HEK293 (cell line): ENCODE measurements around the gene NPEPL1.

Experiments used
- CTCF ChIA-PET: fragments of 350-600 bp; formaldehyde crosslinking; extraction: SDS; loops from one replicate; lab custom pipeline; 2021; ENCODE audit warnings: antibody characterized with exemption; lab: Yijun Ruan, JAX
- POLR2A ChIA-PET: fragments of 300-600 bp; formaldehyde crosslinking; extraction: SDS; loops from one replicate; lab custom pipeline; 2020; ENCODE audit warnings: antibody characterized with exemption, inconsistent platforms; lab: Yijun Ruan, JAX
- H3K27ac ChIP-seq: fragments of 200-500 bp; sonication (Bioruptor generic); 2 replicates; pipeline ENCODE4 v1.5.1; 2014; ENCODE audit warnings: low read depth, low read length, control low read depth, inconsistent platforms; ENCODE audit errors: extremely low read depth
- H3K36me3 ChIP-seq, 2 experiments: fragments of 200-500 bp in 1 of 2; sonication (Bioruptor generic) in 1 of 2; 1 replicate in 1 of 2; 2 replicates in 1 of 2; pipeline ENCODE4 v1.5.1; 2014 to 2017; ENCODE audit warnings: inconsistent platforms in 2 of 2, low read length in 2 of 2; ENCODE audit not compliant: control insufficient read depth in 2 of 2, insufficient read depth in 1 of 2
- H3K4me1 ChIP-seq: fragments of 200-500 bp; sonication (Bioruptor generic); 2 replicates; pipeline ENCODE4 v1.5.1; 2014; ENCODE audit warnings: mild to moderate bottlenecking, low read length, inconsistent platforms; ENCODE audit not compliant: control insufficient read depth, insufficient read depth
- H3K4me3 ChIP-seq: 2 replicates; pipeline ENCODE4 v1.5.1; 2011; ENCODE audit warnings: low read depth, mild to moderate bottlenecking, control low read depth, low read length, moderate library complexity
- H3K9me3 ChIP-seq: fragments of 200-500 bp; sonication (Bioruptor generic); 2 replicates; pipeline ENCODE4 v1.5.1; 2014; ENCODE audit warnings: low read depth, low read length, inconsistent platforms; ENCODE audit not compliant: control insufficient read depth, insufficient read depth
- HOXC10 ChIP-seq: sonication (generic); formaldehyde crosslinking; IDR thresholded peaks from 2 replicates; pipeline ENCODE4 v1.8.1; 2023; ENCODE audit warnings: mild to moderate bottlenecking, missing genetic modification reagents
- KLF16 ChIP-seq: fragments of 450-650 bp; formaldehyde crosslinking; IDR thresholded peaks from 2 replicates; pipeline ENCODE4 v1.5.1; 2017; ENCODE audit warnings: missing biosample characterization, missing genetic modification characterization
- KLF9 ChIP-seq: fragments of 450-650 bp; formaldehyde crosslinking; IDR thresholded peaks from 2 replicates; pipeline ENCODE4 v1.5.1; 2016; ENCODE audit warnings: missing biosample characterization, missing genetic modification characterization, low read depth
- PRDM10 ChIP-seq: fragments of 450-650 bp; formaldehyde crosslinking; IDR thresholded peaks from 2 replicates; pipeline ENCODE4 v1.5.1; 2016; ENCODE audit warnings: missing biosample characterization, missing genetic modification characterization
- SCRT1 ChIP-seq: fragments of 450-650 bp; formaldehyde crosslinking; IDR thresholded peaks from 2 replicates; pipeline ENCODE4 v1.5.1; 2016; ENCODE audit warnings: missing biosample characterization, missing genetic modification characterization, borderline replicate concordance
- SCRT2 ChIP-seq: fragments of 450-650 bp; formaldehyde crosslinking; IDR thresholded peaks from 2 replicates; pipeline ENCODE4 v1.5.1; 2016; ENCODE audit warnings: missing biosample characterization, missing genetic modification characterization
- SP2 ChIP-seq: fragments of 450-650 bp; formaldehyde crosslinking; IDR thresholded peaks from 2 replicates; pipeline ENCODE4 v1.5.1; 2016; ENCODE audit warnings: missing biosample characterization, missing genetic modification characterization
- SP7 ChIP-seq: fragments of 450-650 bp; formaldehyde crosslinking; IDR thresholded peaks from 2 replicates; pipeline ENCODE4 v1.5.1; 2016; ENCODE audit warnings: missing biosample characterization, missing genetic modification characterization
- ZBTB17 ChIP-seq: fragments of 450-650 bp; formaldehyde crosslinking; IDR thresholded peaks from 2 replicates; pipeline ENCODE4 v1.5.1; 2016; ENCODE audit warnings: missing biosample characterization, missing genetic modification characterization
- ZFP37 ChIP-seq: fragments of 450-650 bp; formaldehyde crosslinking; IDR thresholded peaks from 2 replicates; pipeline ENCODE4 v1.5.1; 2016; ENCODE audit warnings: missing biosample characterization, missing genetic modification characterization
- ZNF138 ChIP-seq: fragments of 450-650 bp; formaldehyde crosslinking; IDR thresholded peaks from 2 replicates; pipeline ENCODE4 v1.5.1; 2016; ENCODE audit warnings: missing biosample characterization, missing genetic modification characterization, borderline replicate concordance
- ZNF2 ChIP-seq: fragments of 450-650 bp; formaldehyde crosslinking; IDR thresholded peaks from 2 replicates; pipeline ENCODE4 v1.5.1; 2016; ENCODE audit warnings: missing biosample characterization, missing genetic modification characterization
- ZNF266 ChIP-seq: fragments of 450-650 bp; formaldehyde crosslinking; IDR thresholded peaks from 2 replicates; pipeline ENCODE4 v1.5.1; 2016; ENCODE audit warnings: missing biosample characterization, missing genetic modification characterization, low read depth
- ZNF274 ChIP-seq, 2 experiments: fragments of 200-500 bp in 1 of 2; fragments of 450-650 bp in 1 of 2; sonication (Bioruptor generic) in 1 of 2; formaldehyde crosslinking in 1 of 2; IDR thresholded peaks; 2 replicates each; pipeline versions ENCODE4 v1.5.1 to v1.6.1; 2014 to 2016; ENCODE audit warnings: borderline replicate concordance in 1 of 2, inconsistent platforms in 1 of 2, low read length in 1 of 2, missing biosample characterization in 1 of 2, missing genetic modification characterization in 1 of 2
- ZNF37A ChIP-seq: fragments of 450-650 bp; IDR thresholded peaks from 2 replicates; pipeline ENCODE4 v1.5.1; 2018; ENCODE audit warnings: missing biosample characterization, missing genetic modification characterization
- ZNF426 ChIP-seq: fragments of 450-650 bp; formaldehyde crosslinking; IDR thresholded peaks from 2 replicates; pipeline ENCODE4 v1.5.1; 2017; ENCODE audit warnings: missing biosample characterization, missing genetic modification characterization, mild to moderate bottlenecking, inconsistent platforms, moderate library complexity
- ZNF48 ChIP-seq: fragments of 450-650 bp; formaldehyde crosslinking; IDR thresholded peaks from 2 replicates; pipeline ENCODE4 v1.5.1; 2016; ENCODE audit warnings: missing biosample characterization, missing genetic modification characterization
- ZNF830 ChIP-seq: fragments of 450-650 bp; IDR thresholded peaks from 2 replicates; pipeline ENCODE4 v1.5.0; 2018; ENCODE audit warnings: missing biosample characterization, missing genetic modification characterization, low read depth, mild to moderate bottlenecking, moderate library complexity
- ZNF837 ChIP-seq: fragments of 450-650 bp; formaldehyde crosslinking; IDR thresholded peaks from 2 replicates; pipeline ENCODE4 v1.5.1; 2016; ENCODE audit warnings: missing biosample characterization, missing genetic modification characterization
- ZNF843 ChIP-seq: fragments of 450-650 bp; formaldehyde crosslinking; IDR thresholded peaks from 2 replicates; pipeline ENCODE4 v1.5.1; 2016; ENCODE audit warnings: missing biosample characterization, missing genetic modification characterization
- ZSCAN23 ChIP-seq: fragments of 450-650 bp; formaldehyde crosslinking; IDR thresholded peaks from 2 replicates; pipeline ENCODE4 v1.5.1; 2016; ENCODE audit warnings: missing biosample characterization, missing genetic modification characterization
- TF ChIP-seq, protein P1 (sequence below): fragments of 450-650 bp; formaldehyde crosslinking; IDR thresholded peaks from 2 replicates; pipeline ENCODE4 v1.5.1; 2016; ENCODE audit warnings: missing biosample characterization, missing genetic modification characterization

The NPEPL1 gene

DNA sequence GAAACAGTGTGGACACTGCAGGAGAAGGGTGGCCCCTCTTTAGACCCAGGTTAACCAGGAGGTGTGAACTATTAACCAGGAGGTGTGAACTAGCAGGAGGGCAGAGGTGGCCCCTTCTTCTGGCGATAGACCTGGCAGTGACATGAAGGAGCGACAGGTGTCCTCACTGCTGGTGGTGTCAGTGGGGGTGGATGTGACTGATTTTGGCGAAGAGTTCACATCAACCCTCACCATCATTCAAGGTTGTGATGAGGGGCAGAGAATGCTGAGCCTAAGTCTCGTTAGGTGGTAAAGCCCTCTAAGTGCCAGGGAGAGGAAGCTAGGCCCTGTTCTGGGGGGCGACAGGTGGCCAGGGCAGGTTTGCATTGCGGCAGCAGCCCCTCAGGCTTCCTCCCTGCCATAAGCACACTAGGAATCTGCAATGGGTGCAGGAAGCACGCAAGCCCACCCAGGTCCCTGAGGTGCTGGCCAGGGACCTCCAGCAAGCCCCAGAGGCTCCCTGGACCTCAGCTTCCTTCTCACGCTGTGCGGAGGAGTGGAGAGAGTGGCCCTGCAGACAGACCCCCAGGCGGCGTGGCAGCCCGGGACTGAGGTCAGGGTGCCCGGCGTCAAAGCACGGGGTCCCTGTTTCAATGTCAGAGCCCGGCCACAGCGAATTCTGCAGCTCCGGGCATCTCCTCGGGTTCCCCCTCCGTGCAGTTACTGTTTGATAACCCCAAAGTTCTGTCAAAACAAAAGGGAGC is 13.7 kb downstream of the NPEPL1 start:
- H3K36me3 ChIP-seq = peaks cover 0 to 34% of the 10 kb centered on the region in 2 experiments; a peak in 1 of 3 replicates
- POLR2A ChIA-PET = no interaction called here
- no peak overlapping the region for H3K27ac ChIP-seq
- no peaks in the 10 kb centered on the region for H3K4me1 ChIP-seq
- no peak overlapping the region for H3K4me3 ChIP-seq
- CTCF ChIA-PET = interaction anchor here (0.8 to 1.1 kb wide), 2 partner anchors 224 to 382 kb away, joined by 3 read pairs; no protein-coding TSS in a partner anchor
- no peaks in the 10 kb centered on the region for H3K9me3 ChIP-seq
- TF ChIP-seq SCRT1 (tag by site-specific recombination) = peak; percentile 97
- no peak for TF ChIP-seq HOXC10 (CRISPR knock-in tag)
- peak; percentile 99 for TF ChIP-seq SCRT2 (tag by site-specific recombination)

- no peak overlapping the region for H3K4me3 ChIP-seq
- POLR2A ChIA-PET = no interaction called here
Measured at GRCh38 chr20:58706975-58707681, 14.5 kb downstream of the NPEPL1 start.

More at GRCh38 chr20:58706975-58707681, 14.5 kb downstream of the NPEPL1 start:
- no peak overlapping the region for H3K27ac ChIP-seq
- TF ChIP-seq ZNF843 (tag by site-specific recombination) (no peak), ZNF2 (tag by site-specific recombination) (no peak), ZNF138 (tag by site-specific recombination) (no peak), KLF9 (no peak), SP2 (tag by site-specific recombination) (no peak), PRDM10 (tag by site-specific recombination) (no peak), ZNF274 (IDR thresholded peaks at IDR 0.05; ENCODE audit: low read length) (no peak), ZNF274 (tag by site-specific recombination; IDR thresholded peaks at IDR 0.05; ENCODE audit: borderline replicate concordance) (no peak), ZNF266 (no peak), SP7 (tag by site-specific recombination) (no peak), ZNF837 (no peak), ZNF48 (tag by site-specific recombination) (no peak), SCRT2 (tag by site-specific recombination) (no peak), ZBTB17 (no peak), KLF16 (tag by site-specific recombination) (no peak), ZSCAN23 (tag by site-specific recombination) (no peak), ZFP37 (tag by site-specific recombination) (no peak), ZNF830 (tag by site-specific recombination) (no peak), ZNF37A (tag by site-specific recombination) (no peak), ZNF426 (tag by site-specific recombination) (no peak)
- TF ChIP-seq, protein P1, sequence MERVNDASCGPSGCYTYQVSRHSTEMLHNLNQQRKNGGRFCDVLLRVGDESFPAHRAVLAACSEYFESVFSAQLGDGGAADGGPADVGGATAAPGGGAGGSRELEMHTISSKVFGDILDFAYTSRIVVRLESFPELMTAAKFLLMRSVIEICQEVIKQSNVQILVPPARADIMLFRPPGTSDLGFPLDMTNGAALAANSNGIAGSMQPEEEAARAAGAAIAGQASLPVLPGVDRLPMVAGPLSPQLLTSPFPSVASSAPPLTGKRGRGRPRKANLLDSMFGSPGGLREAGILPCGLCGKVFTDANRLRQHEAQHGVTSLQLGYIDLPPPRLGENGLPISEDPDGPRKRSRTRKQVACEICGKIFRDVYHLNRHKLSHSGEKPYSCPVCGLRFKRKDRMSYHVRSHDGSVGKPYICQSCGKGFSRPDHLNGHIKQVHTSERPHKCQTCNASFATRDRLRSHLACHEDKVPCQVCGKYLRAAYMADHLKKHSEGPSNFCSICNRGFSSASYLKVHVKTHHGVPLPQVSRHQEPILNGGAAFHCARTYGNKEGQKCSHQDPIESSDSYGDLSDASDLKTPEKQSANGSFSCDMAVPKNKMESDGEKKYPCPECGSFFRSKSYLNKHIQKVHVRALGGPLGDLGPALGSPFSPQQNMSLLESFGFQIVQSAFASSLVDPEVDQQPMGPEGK (tag by site-specific recombination) = no peak
- TF ChIP-seq, all 188 proteins: peak for 0
- CTCF ChIA-PET = no interaction called here
- Histone ChIP-seq H3K4me1 (no peaks in the 10 kb centered on the region), H3K36me3 (peaks cover 0 to 27% of the 10 kb centered on the region in 2 experiments; a peak in 1 of 3 replicates), H3K9me3 (no peaks in the 10 kb centered on the region)
